Nephron (organoid): ENCODE data around the gene CLIP1.
A peak's percentile ranks its signal among the peaks of the same experiment; 100 is the strongest.
"Not testable (repeated sequence)": the region's sequence is repeated elsewhere in the genome, so short reads cannot be mapped to it uniquely, and the experiment has no call there.

Experiments
- H3K27ac Mint-ChIP-seq, 3 experiments: 2 replicates each; pipeline ENCODE4 v1.8.0; 2020; ENCODE audit warnings: mixed read lengths in 3 of 3, mild to moderate bottlenecking in 2 of 3, moderate library complexity in 1 of 3
- H3K27me3 Mint-ChIP-seq: 2 replicates; pipeline ENCODE4 v1.8.0; 2021; ENCODE audit warnings: low read depth, mild to moderate bottlenecking, moderate library complexity, mixed read lengths
- H3K36me3 Mint-ChIP-seq: 2 replicates; pipeline ENCODE4 v1.8.0; 2020; ENCODE audit warnings: low read depth, mixed read lengths
- H3K4me1 Mint-ChIP-seq: 2 replicates; pipeline ENCODE4 v1.8.0; 2020; ENCODE audit warnings: mixed read lengths
- H3K4me3 Mint-ChIP-seq, 3 experiments: 2 replicates each; pipeline ENCODE4 v1.8.0; 2020; ENCODE audit warnings: mild to moderate bottlenecking in 3 of 3, mixed read lengths in 3 of 3, moderate library complexity in 2 of 3
- H3K9me3 Mint-ChIP-seq: 2 replicates; pipeline ENCODE4 v1.8.0; 2020; ENCODE audit warnings: mixed read lengths
- TF ChIP-seq, protein P1 (sequence below), 3 experiments: fragments of 200-600 bp; sonication (generic); IDR thresholded peaks; one replicate each; pipeline ENCODE4 v1.5.0; 2021; ENCODE audit warnings: antibody characterized with exemption in 3 of 3; ENCODE audit not compliant: unreplicated experiment in 3 of 3

The CLIP1 gene

DNA sequence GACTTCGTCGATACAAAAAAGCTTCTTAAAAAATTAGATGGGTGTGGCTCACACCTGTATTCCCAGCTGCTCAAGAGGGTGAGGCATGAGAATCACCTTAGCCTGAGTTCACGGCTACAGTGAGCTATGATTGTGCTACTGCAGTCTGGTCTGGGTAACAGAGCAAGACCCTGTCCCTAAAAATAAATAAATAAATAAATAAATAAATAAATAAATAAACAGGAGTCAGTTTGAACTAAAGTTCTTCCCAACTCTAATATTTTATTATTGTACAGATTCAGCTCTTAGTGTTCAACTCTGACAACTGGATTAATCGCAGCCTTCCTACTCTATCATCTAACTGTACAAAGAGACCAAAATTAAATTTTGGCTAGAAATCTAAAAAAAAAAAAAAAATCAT is 12.7 kb upstream of the CLIP1 start:
- Mint-ChIP-seq H3K4me3 (no peak overlapping the region), H3K4me1 (no peaks in the 10 kb centered on the region), H3K36me3 (no peaks in the 10 kb centered on the region)

DNA sequence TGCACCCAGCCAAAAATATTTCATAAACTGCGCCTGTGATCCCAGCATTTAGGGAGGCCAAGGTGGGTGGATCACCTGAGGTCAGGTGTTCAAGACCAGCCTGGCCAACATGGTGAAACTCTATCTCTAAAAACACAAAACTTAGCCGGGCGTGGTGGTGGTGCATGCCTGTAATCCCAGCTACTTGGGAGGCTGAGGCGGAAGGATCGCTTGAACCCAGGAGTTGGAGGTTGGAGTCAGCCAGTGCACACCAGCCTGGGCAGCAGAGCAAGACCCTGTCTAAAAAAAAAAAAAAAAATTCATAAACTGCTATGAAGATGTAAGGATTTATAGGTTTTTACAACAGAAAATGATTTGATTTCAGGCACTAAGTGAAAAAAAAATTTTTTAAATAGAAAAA is 6.6 kb upstream of the CLIP1 start:
- not testable (repeated sequence) for H3K9me3 Mint-ChIP-seq, H3K36me3 Mint-ChIP-seq, H3K27me3 Mint-ChIP-seq, H3K27ac Mint-ChIP-seq, H3K4me1 Mint-ChIP-seq, H3K4me3 Mint-ChIP-seq

More for the DNA sequence above, 12.7 kb upstream of the CLIP1 start:
- Mint-ChIP-seq H3K27ac (no peak overlapping the region), H3K27me3 (no peaks in the 10 kb centered on the region), H3K9me3 (no peaks in the 10 kb centered on the region)
- TF ChIP-seq, protein P1, sequence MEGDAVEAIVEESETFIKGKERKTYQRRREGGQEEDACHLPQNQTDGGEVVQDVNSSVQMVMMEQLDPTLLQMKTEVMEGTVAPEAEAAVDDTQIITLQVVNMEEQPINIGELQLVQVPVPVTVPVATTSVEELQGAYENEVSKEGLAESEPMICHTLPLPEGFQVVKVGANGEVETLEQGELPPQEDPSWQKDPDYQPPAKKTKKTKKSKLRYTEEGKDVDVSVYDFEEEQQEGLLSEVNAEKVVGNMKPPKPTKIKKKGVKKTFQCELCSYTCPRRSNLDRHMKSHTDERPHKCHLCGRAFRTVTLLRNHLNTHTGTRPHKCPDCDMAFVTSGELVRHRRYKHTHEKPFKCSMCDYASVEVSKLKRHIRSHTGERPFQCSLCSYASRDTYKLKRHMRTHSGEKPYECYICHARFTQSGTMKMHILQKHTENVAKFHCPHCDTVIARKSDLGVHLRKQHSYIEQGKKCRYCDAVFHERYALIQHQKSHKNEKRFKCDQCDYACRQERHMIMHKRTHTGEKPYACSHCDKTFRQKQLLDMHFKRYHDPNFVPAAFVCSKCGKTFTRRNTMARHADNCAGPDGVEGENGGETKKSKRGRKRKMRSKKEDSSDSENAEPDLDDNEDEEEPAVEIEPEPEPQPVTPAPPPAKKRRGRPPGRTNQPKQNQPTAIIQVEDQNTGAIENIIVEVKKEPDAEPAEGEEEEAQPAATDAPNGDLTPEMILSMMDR (IDR thresholded peaks at IDR 0.05; ENCODE audit: unreplicated experiment in 3 of 3) = no peak

DNA sequence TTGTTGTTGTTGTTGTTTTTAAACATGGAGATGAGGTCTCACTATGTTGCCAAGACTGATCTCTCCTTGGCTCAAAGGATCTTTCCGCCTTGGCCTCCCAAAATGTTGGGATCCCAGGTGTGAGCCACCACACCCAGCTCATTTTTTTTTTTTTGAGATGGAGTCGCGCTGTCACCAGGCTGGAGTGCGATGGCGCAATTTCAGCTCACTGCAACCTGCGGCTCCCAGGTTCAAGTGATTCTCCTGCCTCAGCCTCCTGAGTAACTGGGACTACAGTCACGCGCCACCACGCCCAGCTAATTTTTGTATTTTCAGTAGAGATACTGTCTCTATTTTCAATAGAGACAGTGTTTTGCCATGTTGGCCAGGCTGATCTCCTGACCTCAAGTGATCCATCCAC is 4.9 kb upstream of the CLIP1 start:
- Mint-ChIP-seq H3K9me3 (no peaks in the 10 kb centered on the region), H3K36me3 (no peaks in the 10 kb centered on the region), H3K27ac (no peak overlapping the region), H3K4me1 (peaks cover 10% of the 10 kb centered on the region), H3K27me3 (no peaks in the 10 kb centered on the region), H3K4me3 (no peak overlapping the region)
- TF ChIP-seq, protein P1 (IDR thresholded peaks at IDR 0.05; ENCODE audit: unreplicated experiment in 3 of 3) = no peak

DNA sequence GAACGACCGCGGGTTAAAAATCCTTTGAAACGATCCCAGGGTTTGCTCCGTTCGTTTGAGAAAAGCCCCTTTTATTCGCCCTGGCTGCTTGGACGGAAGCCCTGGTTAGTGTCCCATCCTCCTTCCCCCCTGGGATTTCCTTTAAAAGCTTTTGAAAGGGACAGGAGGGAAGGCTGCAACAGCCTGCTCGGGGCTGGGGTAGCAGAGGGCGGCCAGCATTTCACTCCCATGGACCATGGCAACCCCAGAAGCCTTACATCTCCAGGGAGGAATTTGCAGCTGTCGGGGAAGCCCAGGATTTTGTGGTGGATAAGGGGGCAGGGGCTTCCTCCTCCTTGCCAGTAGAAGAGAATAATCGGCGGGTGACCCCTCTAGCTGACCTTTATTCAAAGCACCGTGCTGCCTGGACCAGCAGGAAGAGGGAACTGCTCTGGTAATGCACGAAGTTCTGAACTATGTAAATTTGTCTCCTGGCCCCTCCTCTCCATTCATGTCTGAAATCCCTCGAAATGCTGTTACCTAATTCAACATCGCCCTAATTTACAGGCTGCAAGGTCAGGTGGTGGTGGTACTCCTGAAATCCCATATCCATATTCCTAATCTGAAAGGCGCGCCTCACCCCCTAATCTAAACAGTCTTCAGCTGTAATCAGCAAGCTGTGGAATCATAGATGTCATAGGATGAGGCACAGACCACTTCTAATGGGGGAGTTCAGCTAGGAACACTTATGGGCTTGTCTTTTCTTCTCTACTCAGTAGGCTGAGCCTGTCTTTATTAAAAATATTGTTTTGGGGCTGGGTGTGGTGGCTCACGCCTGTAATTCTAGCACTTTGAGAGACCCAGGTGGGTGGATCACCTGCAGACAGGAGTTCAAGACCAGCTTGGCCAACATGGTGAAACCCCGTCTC is 1.0 kb upstream of the CLIP1 start:
- Mint-ChIP-seq H3K36me3 (no peaks in the 10 kb centered on the region), H3K27ac (peak overlapping the region; percentile 92 to 97 (median 96)), H3K4me3 (peak overlapping the region; percentile 90 to 95 (median 94)), H3K4me1 (peaks cover 17% of the 10 kb centered on the region), H3K9me3 (no peaks in the 10 kb centered on the region), H3K27me3 (no peaks in the 10 kb centered on the region)
- TF ChIP-seq, protein P1 (IDR thresholded peaks at IDR 0.05; ENCODE audit: unreplicated experiment in 3 of 3) = no peak

DNA sequence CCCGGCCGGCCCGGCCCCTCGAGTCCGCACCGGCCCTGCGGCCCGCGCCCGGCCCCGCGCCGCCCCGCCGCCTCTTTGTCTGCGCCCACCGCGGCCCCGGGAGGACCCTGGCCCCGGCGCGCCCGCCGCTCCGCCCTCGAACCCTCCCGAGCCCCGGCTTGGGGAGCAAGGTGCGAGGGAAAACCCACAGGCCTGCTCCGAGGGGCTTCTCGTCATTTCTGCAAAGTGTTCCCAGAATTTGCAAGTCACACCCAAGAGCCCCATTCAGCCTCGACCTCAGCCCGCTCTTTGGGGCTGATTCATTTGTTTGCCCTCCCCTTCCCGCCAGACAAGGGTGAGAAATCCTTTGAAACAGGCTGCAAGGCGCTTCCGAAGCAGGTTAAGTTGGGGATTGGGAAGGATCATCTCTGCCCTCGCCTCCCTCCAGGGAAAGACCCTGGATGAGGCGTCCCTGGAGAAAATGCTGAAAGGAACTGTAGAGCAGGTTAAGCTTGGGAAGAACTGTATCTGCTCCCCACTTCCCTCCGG is 325 bp upstream of the CLIP1 start:
- H3K4me3 Mint-ChIP-seq = peak overlapping the region; percentile 90 to 95 (median 94)
- no peaks in the 10 kb centered on the region for H3K27me3 Mint-ChIP-seq
- TF ChIP-seq, protein P1 (IDR thresholded peaks at IDR 0.05; ENCODE audit: unreplicated experiment in 3 of 3) = no peak
- H3K9me3 Mint-ChIP-seq = no peaks in the 10 kb centered on the region
- H3K27ac Mint-ChIP-seq = peak overlapping the region; percentile 92 to 97 (median 96)
- H3K4me1 Mint-ChIP-seq = peaks cover 21% of the 10 kb centered on the region
- H3K36me3 Mint-ChIP-seq = peaks cover 2% of the 10 kb centered on the region

DNA sequence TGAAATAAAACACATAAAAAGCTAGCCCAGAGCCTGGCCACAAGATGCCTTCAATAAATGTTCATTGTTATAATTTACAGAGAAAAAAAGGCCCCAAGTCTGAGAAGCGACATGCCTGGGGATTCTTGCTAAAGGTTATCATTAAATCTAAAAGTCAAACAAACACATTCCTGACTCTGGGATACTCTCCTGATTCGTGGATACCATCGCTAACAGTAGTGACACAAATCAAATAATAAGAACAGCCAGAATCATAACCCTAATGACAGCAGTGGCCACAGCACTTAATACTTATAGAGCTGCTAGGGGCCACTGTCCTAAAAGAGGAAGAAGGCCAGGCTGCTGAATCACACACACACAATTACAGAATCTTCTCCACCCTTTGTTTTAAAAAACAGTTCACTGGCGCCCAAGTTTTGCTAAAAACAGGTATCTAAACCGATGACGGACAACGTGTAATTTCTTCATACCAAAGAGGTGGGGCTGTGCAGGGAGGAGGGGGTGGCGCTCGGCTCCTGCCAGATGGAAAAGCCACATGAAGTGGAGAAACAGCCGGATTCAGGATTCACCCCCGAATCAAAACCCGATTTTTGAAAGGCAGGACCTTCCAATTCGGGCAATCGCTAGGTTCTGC is 1.2 kb downstream of the CLIP1 start:
- peak overlapping the region; percentile 97 to 98 (median 97) for H3K27ac Mint-ChIP-seq
- no peaks in the 10 kb centered on the region for H3K9me3 Mint-ChIP-seq
- TF ChIP-seq, protein P1 (IDR thresholded peaks at IDR 0.05; ENCODE audit: unreplicated experiment in 3 of 3) = no peak
- peaks cover 4% of the 10 kb centered on the region for H3K36me3 Mint-ChIP-seq
- peaks cover 23% of the 10 kb centered on the region for H3K4me1 Mint-ChIP-seq
- no peaks in the 10 kb centered on the region for H3K27me3 Mint-ChIP-seq
- peak overlapping the region; percentile 90 to 97 (median 94) for H3K4me3 Mint-ChIP-seq
